Adrenal gland (tissue), 12 donors: ENCODE data around the gene MGARP. TPM values are rescaled to one million over a fixed set of nuclear protein-coding genes. Genes with fewer than 3 reads are reported as not detected.

Experiments
- DNase-seq, 7 donors: peaks; one replicate each; pipeline ENCODE4 v3.0.0-alpha.2; 2019 to 2020
- H3K27ac ChIP-seq, 5 donors: fragments of 200-600 bp; sonication (generic) in 4 of 5; 1 replicate in 3 of 5; 2 replicates in 2 of 5; pipeline versions ENCODE4 v1.5.1 to v1.8.0; 2016 to 2020; ENCODE audit warnings: mild to moderate bottlenecking in 1 of 5
- H3K27me3 ChIP-seq: fragments of 200-600 bp; 2 replicates; pipeline ENCODE4 v1.8.0; 2021
- H3K36me3 ChIP-seq, 2 donors: fragments of 200-600 bp; replicated peaks in 1 of 2; 1 replicate in 1 of 2; 2 replicates in 1 of 2; pipeline versions ENCODE4 v1.5.1 to v1.8.0; 2018 to 2022
- H3K4me1 ChIP-seq, 2 donors: fragments of 200-600 bp; replicated peaks in 1 of 2; 1 replicate in 1 of 2; 2 replicates in 1 of 2; pipeline versions ENCODE4 v1.5.1 to v1.8.0; 2018 to 2021
- H3K4me3 ChIP-seq, 4 donors: fragments of 200-600 bp; sonication (generic) in 3 of 4; one replicate each; pipeline ENCODE4 v1.5.1; 2016 to 2018
- H3K9me3 ChIP-seq, 3 donors: fragments of 200-600 bp; sonication (generic) in 1 of 3; replicated peaks in 1 of 3; 1 replicate in 2 of 3; 2 replicates in 1 of 3; pipeline versions ENCODE4 v1.5.1 to v1.8.0; 2016 to 2021
- POLR2A ChIP-seq, 2 donors: fragments of 450-650 bp; IDR thresholded peaks; one replicate each; pipeline ENCODE4 v1.6.1; 2017; ENCODE audit warnings: antibody characterized with exemption in 2 of 2, mild to moderate bottlenecking in 2 of 2, moderate library complexity in 1 of 2
- whole genome bisulfite sequencing, 4 donors: extraction: QIAGEN DNeasy Blood & Tissue Kit in 2 of 4; methylation state at CpG; one replicate each; pipeline versions ENCODE4 v1.1.5 to v1.1.7; 2013 to 2017; 5-methylcytosine and 5-hydroxymethylcytosine counted together
- intact Hi-C, 2 donors: fragments of 100-400 bp; cut with DNase I; formaldehyde crosslinking; loops; one replicate each; pipeline versions ENCODE4 v1.14.1 to v1.15.0; 2022 to 2023
- polyA plus RNA-seq, 3 donors: library from polyadenylated mRNA; stranded (reverse); fragments of 200-250 nt in 2 of 3; fragments of 350-450 nt in 1 of 3; fragmentation: Illumina TruSeq in 1 of 3; extraction: RNeasy Lipid Tissue Mini Kit (QIAGEN cat#74804) in 1 of 3; gene quantifications; one replicate each; pipeline ENCODE4 v1.2.3, GENCODE V29; 2013 to 2014
- total RNA-seq, 9 donors: library from RNA; depleted of rRNA in 4 of 9; stranded (reverse); fragments of >200 nt in 4 of 9; fragments of 120-200 nt in 1 of 9; fragmentation: NEBNext Ultra II Directional in 1 of 9; extraction: Animal tissue kit (Norgen Biotek cat#: 25700) in 1 of 9; gene quantifications; one replicate each; pipeline versions ENCODE4 v1.1.0 to v1.2.4, GENCODE V29; 2013 to 2023
- TF ChIP-seq, protein P1 (sequence below), 6 experiments: fragments of 450-650 bp in 4 of 6; fragments of 200-600 bp in 2 of 6; sonication (generic) in 1 of 6; IDR thresholded peaks; 1 replicate in 5 of 6; 2 replicates in 1 of 6; pipeline versions ENCODE4 v1.5.1 to v1.8.0; 2016 to 2021; ENCODE audit warnings: antibody characterized with exemption in 6 of 6, mild to moderate bottlenecking in 2 of 6, moderate library complexity in 1 of 6
- donor health status: healthy with polysubstance abuse.
- donor health status: Bipolar disorder and iron deficiency.
- donor health status: DM: yes; HTN: yes; CAD: no.
- donor health status: DM: no; HTN: no; CAD: no.
- donor health status: DM: no; HTN: no; CAD: no.
- donor health status: DM: yes; HTN: yes; CAD: no.

Gene MGARP
- total and polyA plus RNA-seq, 12 donors: 79.2 to 548 (median 238) TPM

DNA sequence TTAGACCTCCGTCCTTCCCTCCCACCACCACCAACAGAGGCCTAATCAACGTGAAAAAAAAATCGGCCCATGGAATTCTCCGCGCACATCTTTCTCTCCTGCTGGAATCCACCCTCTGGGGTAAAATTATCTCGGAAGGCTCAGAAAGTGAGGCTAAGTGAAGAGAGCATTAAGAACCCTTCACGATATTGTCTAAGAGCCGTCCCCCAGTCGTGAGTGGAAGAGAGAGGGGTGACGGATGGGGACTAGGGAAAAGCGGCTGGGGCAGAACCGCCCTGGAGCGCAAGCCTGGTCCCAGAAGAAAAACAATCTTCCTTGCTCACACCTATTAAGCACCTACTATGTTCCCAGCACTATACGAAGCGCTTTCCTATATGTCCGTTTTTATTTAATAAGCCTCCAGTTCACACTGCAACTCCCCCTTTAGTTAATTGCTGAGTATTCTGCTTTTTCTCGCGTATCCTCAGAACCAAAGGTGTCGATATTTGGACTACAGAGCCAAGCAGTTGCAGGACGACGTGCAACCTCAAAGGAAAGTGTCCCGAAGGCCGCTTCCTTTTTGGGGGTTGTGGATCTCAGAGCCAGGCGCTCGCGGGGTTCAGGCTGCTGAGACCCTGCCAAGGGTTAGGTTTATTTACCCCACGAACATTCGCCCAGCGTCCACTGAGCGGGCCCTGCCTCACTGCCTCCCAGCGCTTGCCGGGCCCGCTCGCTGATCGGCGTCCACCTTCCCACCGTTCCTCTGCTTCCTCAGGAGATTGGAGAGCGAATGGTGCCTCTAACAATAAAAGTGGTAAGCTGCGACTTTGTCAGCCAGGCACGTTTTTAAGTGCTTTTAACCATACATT, 889 bp downstream of the MGARP start:
- 7 to 24% (median 10%) methylated on average over 24 to 40 of the region's 40 CpGs for WGBS, 4 donors
- intact Hi-C loops: no loop called here
- TF ChIP-seq, protein P1, sequence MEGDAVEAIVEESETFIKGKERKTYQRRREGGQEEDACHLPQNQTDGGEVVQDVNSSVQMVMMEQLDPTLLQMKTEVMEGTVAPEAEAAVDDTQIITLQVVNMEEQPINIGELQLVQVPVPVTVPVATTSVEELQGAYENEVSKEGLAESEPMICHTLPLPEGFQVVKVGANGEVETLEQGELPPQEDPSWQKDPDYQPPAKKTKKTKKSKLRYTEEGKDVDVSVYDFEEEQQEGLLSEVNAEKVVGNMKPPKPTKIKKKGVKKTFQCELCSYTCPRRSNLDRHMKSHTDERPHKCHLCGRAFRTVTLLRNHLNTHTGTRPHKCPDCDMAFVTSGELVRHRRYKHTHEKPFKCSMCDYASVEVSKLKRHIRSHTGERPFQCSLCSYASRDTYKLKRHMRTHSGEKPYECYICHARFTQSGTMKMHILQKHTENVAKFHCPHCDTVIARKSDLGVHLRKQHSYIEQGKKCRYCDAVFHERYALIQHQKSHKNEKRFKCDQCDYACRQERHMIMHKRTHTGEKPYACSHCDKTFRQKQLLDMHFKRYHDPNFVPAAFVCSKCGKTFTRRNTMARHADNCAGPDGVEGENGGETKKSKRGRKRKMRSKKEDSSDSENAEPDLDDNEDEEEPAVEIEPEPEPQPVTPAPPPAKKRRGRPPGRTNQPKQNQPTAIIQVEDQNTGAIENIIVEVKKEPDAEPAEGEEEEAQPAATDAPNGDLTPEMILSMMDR (IDR thresholded peaks at IDR 0.05): no peak
- TF ChIP-seq POLR2A (IDR thresholded peaks at IDR 0.05): peak in 1 of 2 donors; percentile 4

DNA sequence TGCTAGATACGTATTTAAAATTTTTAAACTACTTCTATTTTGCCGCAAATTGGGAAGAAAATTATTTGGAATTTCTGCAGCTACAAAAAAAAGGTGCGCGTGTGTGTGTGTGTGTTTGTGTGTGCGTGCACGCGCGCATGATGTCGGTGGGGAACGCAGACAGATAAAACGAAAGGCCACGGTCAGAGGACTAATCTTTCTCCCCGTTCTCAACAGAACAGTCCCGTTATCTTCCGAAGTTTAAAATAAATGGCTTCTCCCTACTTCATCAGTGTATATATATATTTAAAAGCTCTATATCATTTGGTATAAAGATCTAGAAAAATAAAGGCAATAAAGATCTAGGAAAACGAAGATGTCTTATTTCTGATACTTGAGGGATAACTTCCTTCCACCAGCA, 1.5 kb downstream of the MGARP start:
- Histone ChIP-seq H3K4me1 (peaks cover 0 to 19% of the 10 kb centered on the region in 2 donors), H3K36me3 (no peaks in the 10 kb centered on the region), H3K27me3 (no peaks in the 10 kb centered on the region), H3K4me3 (peak overlapping the region in 2 of 4 donors; percentile 47 to 70), H3K27ac (peak overlapping the region; percentile 43 to 85 (median 83)), H3K9me3 (no peaks in the 10 kb centered on the region)
- TF ChIP-seq, protein P1 (IDR thresholded peaks at IDR 0.05): no peak
- TF ChIP-seq POLR2A (IDR thresholded peaks at IDR 0.05): peak in 1 of 2 donors; percentile 45
- 24 to 48% (median 43%) methylated on average over 16 of the region's 16 CpGs for whole genome bisulfite sequencing, 4 donors
- intact Hi-C loops: no loop called here
- DNase-seq: peak; percentile 55 to 68 (median 63)

More for the DNA sequence above, 889 bp downstream of the MGARP start:
- Histone ChIP-seq H3K4me3 (peak overlapping the region in 2 of 4 donors; percentile 47 to 70), H3K27me3 (no peaks in the 10 kb centered on the region), H3K9me3 (no peaks in the 10 kb centered on the region), H3K4me1 (peaks cover 0 to 19% of the 10 kb centered on the region in 2 donors), H3K27ac (peak overlapping the region; percentile 43 to 85 (median 83)), H3K36me3 (no peaks in the 10 kb centered on the region)
- DNase-seq: peak in 3 of 7 donors; percentile 32 to 36 (median 34)

DNA sequence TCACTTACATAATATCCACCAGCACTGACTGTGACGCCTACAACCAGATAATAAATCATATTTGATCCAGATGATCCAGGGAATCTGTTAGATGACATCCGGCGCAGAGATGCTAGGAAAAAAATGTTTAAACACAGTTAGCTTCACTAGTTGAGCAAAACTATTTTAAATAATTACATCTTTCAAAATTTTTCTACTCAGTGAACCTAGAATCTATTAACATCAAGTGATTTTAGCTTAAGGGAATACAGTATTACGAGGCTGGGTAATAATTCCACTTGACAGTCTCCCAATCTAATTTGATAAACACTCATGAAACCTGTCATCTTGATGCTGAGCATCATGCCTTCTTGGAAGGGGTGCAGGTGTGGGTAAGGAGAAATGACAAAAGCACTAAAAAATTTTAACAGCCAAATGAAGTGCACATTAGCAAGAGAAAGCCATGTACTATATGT, 4.7 kb downstream of the MGARP start:
- DNase-seq: no peak
- no peak for TF ChIP-seq POLR2A (IDR thresholded peaks at IDR 0.05)
- TF ChIP-seq, protein P1 (IDR thresholded peaks at IDR 0.05): no peak
- Histone ChIP-seq H3K27me3 (no peaks in the 10 kb centered on the region), H3K9me3 (no peaks in the 10 kb centered on the region), H3K36me3 (no peaks in the 10 kb centered on the region), H3K4me3 (no peak overlapping the region), H3K4me1 (peaks cover 0 to 11% of the 10 kb centered on the region in 2 donors), H3K27ac (no peak overlapping the region)
- 58 to 72% (median 59%) methylated on average over 4 of the region's 4 CpGs for WGBS, 4 donors
- intact Hi-C loops: no loop called here

DNA sequence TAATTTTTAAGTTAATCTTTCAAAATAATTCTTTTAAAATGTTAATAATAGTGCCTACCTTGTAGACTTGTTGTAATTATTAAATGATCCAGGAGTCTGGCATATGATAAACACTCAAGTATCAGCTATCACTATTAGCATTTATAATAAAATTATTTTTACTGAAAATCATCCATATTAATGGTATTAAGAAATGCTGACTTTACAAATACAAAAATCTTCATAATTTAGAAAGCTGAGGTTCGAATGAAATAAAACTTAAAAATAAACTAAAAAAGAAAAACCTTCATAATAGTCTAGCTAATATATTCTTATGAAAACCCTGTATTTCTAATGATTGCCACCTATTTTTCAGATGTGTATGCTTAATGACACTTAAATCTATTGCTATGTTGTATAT, 5.2 kb downstream of the MGARP start:
- TF ChIP-seq POLR2A (IDR thresholded peaks at IDR 0.05): no peak
- TF ChIP-seq, protein P1 (IDR thresholded peaks at IDR 0.05): no peak
- Histone ChIP-seq H3K4me1 (peaks cover 0 to 11% of the 10 kb centered on the region in 2 donors), H3K4me3 (no peak overlapping the region), H3K9me3 (no peaks in the 10 kb centered on the region), H3K36me3 (no peaks in the 10 kb centered on the region), H3K27me3 (no peaks in the 10 kb centered on the region), H3K27ac (no peak overlapping the region)
- no peak for DNase-seq
- 82 to 90% (median 86%) methylated on average over 1 of the region's 1 CpG for WGBS, 4 donors
- intact Hi-C loops: no loop called here
